ENCODE measurements around the gene ZNF609.

- TF ChIP-seq CTCF (IDR thresholded peaks at IDR 0.05): no peak
- no peak for TF ChIP-seq POLR2A (IDR thresholded peaks at IDR 0.05)
Measured at GRCh38 chr15:64705006-64705405, 244.6 kb downstream of the ZNF609 start.
